Cardiac fibroblast (primary cell): ENCODE results near the gene ARSG.
"Not testable (repeated sequence)": the region's sequence is repeated elsewhere in the genome, so short reads cannot be mapped to it uniquely, and the experiment has no call there.

Source experiments
- DNase-seq, 2 donors: peaks; one replicate each; pipeline versions ENCODE4 v3.0.0 to v3.0.0-alpha.2; 2010; ENCODE audit warnings: low read depth in 2 of 2
- H3K4me3 ChIP-seq, 2 donors: replicated peaks in 1 of 2; 1 replicate in 1 of 2; 2 replicates in 1 of 2; pipeline ENCODE4 v1.5.1; 2011; ENCODE audit warnings: low read depth in 2 of 2, low read length in 2 of 2, mild to moderate bottlenecking in 2 of 2, moderate library complexity in 1 of 2
- CTCF ChIP-seq: IDR thresholded peaks from one replicate; pipeline ENCODE4 v1.5.1; 2011; ENCODE audit warnings: low read depth, mild to moderate bottlenecking, low read length, inconsistent platforms

The ARSG gene

GRCh38 chr17:68359791-68360535 lies 68.7 kb downstream of the ARSG start:
- no peak for TF ChIP-seq CTCF
- no peak overlapping the region for H3K4me3 ChIP-seq
- no peak for DNase-seq

- TF ChIP-seq CTCF = no peak
- no peak overlapping the region for H3K4me3 ChIP-seq
- no peak for DNase-seq
Observed at GRCh38 chr17:68365469-68365868, 74.2 kb downstream of the ARSG start.

GRCh38 chr17:68368387-68368786 lies 77.1 kb downstream of the ARSG start:
- no peak for DNase-seq
- no peak for TF ChIP-seq CTCF
- no peak overlapping the region for H3K4me3 ChIP-seq

DNA sequence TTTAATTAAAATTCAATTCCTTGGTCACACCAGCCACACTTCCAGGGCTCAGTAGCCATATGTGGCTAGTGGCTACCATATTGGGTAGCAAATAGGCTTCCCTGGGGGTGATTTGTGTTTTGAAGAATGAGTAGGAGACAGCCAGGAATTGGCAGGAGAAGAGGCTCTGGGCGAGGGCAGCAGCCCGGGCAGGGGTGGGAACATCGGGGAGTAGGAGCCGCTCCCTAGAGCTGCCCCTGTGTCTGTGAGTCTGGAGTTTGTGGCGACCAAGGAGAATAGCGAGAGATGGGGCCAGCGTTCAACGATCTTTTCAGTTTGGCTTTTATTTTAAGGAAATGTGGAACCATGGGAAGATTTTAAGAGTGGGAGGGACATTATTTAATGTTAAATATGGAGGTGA lies 84.3 kb downstream of the ARSG start:
- no peak for TF ChIP-seq CTCF
- no peak overlapping the region for H3K4me3 ChIP-seq
- no peak for DNase-seq

- not testable (repeated sequence) for H3K4me3 ChIP-seq, DNase-seq
Observed at GRCh38 chr17:68376178-68376577, 84.9 kb downstream of the ARSG start.

- peak overlapping the region in 1 of 2 donors; percentile 19 for H3K4me3 ChIP-seq
- no peak for TF ChIP-seq CTCF
- no peak for DNase-seq
Observed at GRCh38 chr17:68377771-68378267, 86.5 kb downstream of the ARSG start.

DNA sequence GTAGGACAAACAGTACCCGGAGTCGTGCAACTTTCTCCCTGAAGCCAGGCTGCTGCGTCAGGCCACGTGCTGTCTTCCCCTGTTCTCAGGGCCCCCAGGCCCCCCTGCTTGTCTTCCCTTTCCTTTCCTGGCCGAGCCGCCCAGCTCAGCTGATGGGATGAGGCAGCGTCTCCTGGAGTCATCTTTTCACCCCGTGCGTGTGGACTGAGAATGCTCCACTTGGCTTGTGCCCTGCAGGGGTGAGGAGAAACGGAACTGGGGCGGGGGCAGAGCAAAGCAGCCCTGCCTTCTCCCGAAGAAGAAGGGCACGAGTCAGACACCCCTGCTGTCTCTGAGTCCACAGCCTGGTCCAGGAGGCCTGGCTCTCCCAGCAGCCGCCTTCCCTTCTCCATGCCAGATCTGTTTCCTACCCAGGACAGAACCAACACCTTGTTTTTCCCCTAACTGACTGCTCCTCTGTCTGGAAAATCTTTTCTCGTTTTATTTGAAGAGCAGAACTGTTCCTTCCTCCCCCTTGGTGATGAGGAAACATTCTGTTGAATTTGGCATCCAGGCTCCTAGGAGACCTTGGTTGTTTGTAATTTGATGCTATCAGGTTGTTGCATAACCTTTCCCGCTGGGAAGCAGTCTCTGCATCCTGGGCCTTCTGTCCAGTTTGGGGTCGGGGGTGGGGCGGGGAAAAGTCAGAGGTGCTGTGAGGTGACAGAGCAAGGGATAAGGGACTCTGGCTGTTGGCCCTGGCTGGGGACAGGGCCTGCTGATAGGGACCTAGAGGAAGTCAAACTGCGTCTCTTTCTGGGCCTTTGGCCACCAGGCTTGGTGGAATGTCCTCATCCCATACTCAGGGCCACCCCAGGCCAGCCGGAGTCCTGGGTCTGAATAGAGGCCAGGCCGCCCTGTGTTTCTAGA lies 87.2 kb downstream of the ARSG start:
- peak; percentile 97 to 98 for DNase-seq
- peak overlapping the region in 1 of 2 donors; percentile 19 for H3K4me3 ChIP-seq

More for the DNA sequence above, 87.2 kb downstream of the ARSG start:
- no peak for TF ChIP-seq CTCF
